ENCODE data around the gene LGALS1. TPM values are rescaled to one million over a fixed set of nuclear protein-coding genes. Genes with fewer than 3 reads are reported as not detected.

The LGALS1 gene
- total and polyA plus RNA-seq, 2 donors (not counting 1 experiment from before 2014, with no cell fraction given) = 106 to 207 TPM

- no peak overlapping the region for H3K4me3 ChIP-seq (ENCODE audit: control extremely low read depth in 1 of 5, extremely low read depth in 1 of 5, insufficient read depth in 1 of 5, low read depth in 2 of 5, low read length in 4 of 5)
- no peak overlapping the region for H2AFZ ChIP-seq (ENCODE audit: insufficient read depth, low read depth, low read length, poor library complexity, severe bottlenecking)
- no peak overlapping the region for H3K4me2 ChIP-seq (replicated peaks; ENCODE audit: low read depth, low read length, poor library complexity, severe bottlenecking)
- H3K27ac ChIP-seq (ENCODE audit: low read length in 2 of 2) = no peak overlapping the region
- Mint-ChIP-seq H3K27ac (no peak overlapping the region), H3K4me3 (no peak overlapping the region), H3K4me1 (peaks cover 10% of the 10 kb centered on the region), H3K9me3 (ENCODE audit: insufficient read depth) (no peaks in the 10 kb centered on the region), H3K27me3 (no peaks in the 10 kb centered on the region)
- H4K20me1 ChIP-seq (ENCODE audit: control insufficient read depth, insufficient read depth, low read length, poor library complexity, severe bottlenecking) = peaks cover 14% of the 10 kb centered on the region
- TF ChIP-seq EZH2 (IDR thresholded peaks at IDR 0.05; ENCODE audit: borderline replicate concordance, insufficient read depth, low read depth, low read length, poor library complexity, severe bottlenecking) (no peak), CTCF (IDR thresholded peaks at IDR 0.05) (no peak)
- WGBS (ENCODE audit: insufficient coverage) = 100% methylated on average over 3 of the region's 9 CpGs
- H3K4me1 ChIP-seq (ENCODE audit: control insufficient read depth in 2 of 2, insufficient read depth in 2 of 2, low read length in 2 of 2) = peaks cover 5 to 12% of the 10 kb centered on the region in 2 donors
- POLR2A ChIA-PET = interaction anchor here (0.7 kb wide), 1 partner anchor 233 kb away, joined by 3 read pairs; no protein-coding TSS in a partner anchor
- H3K9me3 ChIP-seq (ENCODE audit: control extremely low read depth in 1 of 3, control insufficient read depth in 2 of 3, insufficient read depth in 1 of 3, low read length in 2 of 3) = no peaks in the 10 kb centered on the region
- H3K36me3 ChIP-seq (replicated peaks in 1 of 2; ENCODE audit: control extremely low read depth in 1 of 2, control insufficient read depth in 1 of 2, extremely low read depth in 1 of 2, insufficient read depth in 2 of 2, low read length in 1 of 2) = peaks cover 2 to 86% of the 10 kb centered on the region in 2 experiments
- peaks cover 46% of the 10 kb centered on the region for H3K79me2 ChIP-seq (ENCODE audit: control insufficient read depth, insufficient read depth, low read length)
- intact Hi-C loops (cut with micrococcal nuclease) = no loop called here
- DNase-seq = no peak
- H3K27me3 ChIP-seq (replicated peaks in 1 of 4; ENCODE audit: control extremely low read depth in 1 of 4, control insufficient read depth in 3 of 4, insufficient read depth in 4 of 4, low read length in 3 of 4) = no peaks in the 10 kb centered on the region
- CTCF ChIA-PET = interaction anchor here (0.6 to 2.3 kb wide), 4 partner anchors 11 to 41 kb away, joined by 3 to 10 read pairs (median 5); partner anchors contain the start of gene PDXP
- no peak for ATAC-seq (ENCODE audit: low read depth)
- no peak overlapping the region for H3K9ac ChIP-seq (ENCODE audit: low read length)
Observed at GRCh38 chr22:37647317-37647716, 28.1 kb upstream of the LGALS1 start.

- DNase-seq (no peak), ATAC-seq (ENCODE audit: low read depth) (no peak)
- H3K4me3 Mint-ChIP-seq = no peak overlapping the region
- ChIA-PET POLR2A (no interaction called here), CTCF (interaction anchor here (0.7 to 2.3 kb wide), 6 partner anchors 9 to 1454 kb away, joined by 3 to 10 read pairs (median 4); partner anchors contain the start of gene PDXP)
- Histone ChIP-seq H3K9ac (ENCODE audit: low read length) (no peak overlapping the region), H3K9me3 (ENCODE audit: control extremely low read depth in 1 of 3, control insufficient read depth in 2 of 3, insufficient read depth in 1 of 3, low read length in 2 of 3) (no peaks in the 10 kb centered on the region), H2AFZ (ENCODE audit: insufficient read depth, low read depth, low read length, poor library complexity, severe bottlenecking) (no peak overlapping the region), H3K36me3 (replicated peaks in 1 of 2; ENCODE audit: control extremely low read depth in 1 of 2, control insufficient read depth in 1 of 2, extremely low read depth in 1 of 2, insufficient read depth in 2 of 2, low read length in 1 of 2) (peaks cover 2 to 85% of the 10 kb centered on the region in 2 experiments), H3K4me2 (replicated peaks; ENCODE audit: low read depth, low read length, poor library complexity, severe bottlenecking) (no peak overlapping the region), H3K27me3 (replicated peaks in 1 of 4; ENCODE audit: control extremely low read depth in 1 of 4, control insufficient read depth in 3 of 4, insufficient read depth in 4 of 4, low read length in 3 of 4) (no peaks in the 10 kb centered on the region), H3K4me1 (ENCODE audit: control insufficient read depth in 2 of 2, insufficient read depth in 2 of 2, low read length in 2 of 2) (peaks cover 2 to 9% of the 10 kb centered on the region in 2 donors), H3K4me3 (ENCODE audit: control extremely low read depth in 1 of 5, extremely low read depth in 1 of 5, insufficient read depth in 1 of 5, low read depth in 2 of 5, low read length in 4 of 5) (no peak overlapping the region), H3K27ac (ENCODE audit: low read length in 2 of 2) (no peak overlapping the region), H4K20me1 (ENCODE audit: control insufficient read depth, insufficient read depth, low read length, poor library complexity, severe bottlenecking) (peaks cover 8% of the 10 kb centered on the region), H3K79me2 (ENCODE audit: control insufficient read depth, insufficient read depth, low read length) (peaks cover 41% of the 10 kb centered on the region)
- H3K9me3 Mint-ChIP-seq (ENCODE audit: insufficient read depth) = no peaks in the 10 kb centered on the region
- peaks cover 7% of the 10 kb centered on the region for H3K4me1 Mint-ChIP-seq
- 98% methylated on average over 9 of the region's 9 CpGs for WGBS (ENCODE audit: insufficient coverage)
- no peaks in the 10 kb centered on the region for H3K27me3 Mint-ChIP-seq
- H3K27ac Mint-ChIP-seq = no peak overlapping the region
- intact Hi-C loops (cut with micrococcal nuclease) = no loop called here
- TF ChIP-seq EZH2 (IDR thresholded peaks at IDR 0.05; ENCODE audit: borderline replicate concordance, insufficient read depth, low read depth, low read length, poor library complexity, severe bottlenecking) (no peak), CTCF (IDR thresholded peaks at IDR 0.05) (no peak)
Observed at GRCh38 chr22:37647928-37648327, 27.5 kb upstream of the LGALS1 start.

Measured in B cell (primary cell).